Transverse colon (tissue), 4 donors: Measurements from ENCODE around the gene RNF215. TPM values are rescaled to one million over a fixed set of nuclear protein-coding genes. Genes with fewer than 3 reads are reported as not detected.

Experiments used
- DNase-seq: peaks from one replicate; pipeline ENCODE4 v3.0.0-alpha.2; 2019
- H3K27ac ChIP-seq, 4 donors: fragments of 200-600 bp; sonication (generic); 2 replicates each; pipeline ENCODE4 v1.5.1; 2016 to 2018; ENCODE audit warnings: inconsistent platforms in 4 of 4
- H3K27me3 ChIP-seq: fragments of 200-600 bp; sonication (generic); 2 replicates; pipeline ENCODE4 v1.5.1; 2017; ENCODE audit warnings: inconsistent platforms
- H3K36me3 ChIP-seq, 4 donors: fragments of 200-600 bp; sonication (generic); 2 replicates each; pipeline ENCODE4 v1.5.1; 2017 to 2019; ENCODE audit warnings: inconsistent platforms in 4 of 4
- H3K4me1 ChIP-seq, 4 donors: fragments of 200-600 bp; sonication (generic); 2 replicates each; pipeline ENCODE4 v1.5.1; 2017 to 2020; ENCODE audit warnings: inconsistent platforms in 4 of 4
- H3K4me3 ChIP-seq, 4 donors: fragments of 200-600 bp; sonication (generic); 1 replicate in 1 of 4; 2 replicates in 3 of 4; pipeline versions ENCODE4 v1.5.1 to v1.6.1; 2017 to 2019; ENCODE audit warnings: inconsistent platforms in 4 of 4
- H3K9me3 ChIP-seq, 2 donors: fragments of 200-600 bp; sonication (generic); 2 replicates each; pipeline ENCODE4 v1.5.1; 2017 to 2019; ENCODE audit warnings: inconsistent platforms in 2 of 2
- CTCF ChIP-seq, 5 experiments: fragments of 200-600 bp in 3 of 5; fragments of 450-650 bp in 2 of 5; sonication (generic) in 3 of 5; IDR thresholded peaks; 1 replicate in 2 of 5; 2 replicates in 3 of 5; pipeline ENCODE4 v1.5.1; 2016 to 2017; ENCODE audit warnings: antibody characterized with exemption in 5 of 5, inconsistent platforms in 3 of 5, mild to moderate bottlenecking in 2 of 5, moderate library complexity in 1 of 5
- EP300 ChIP-seq: sonication (generic); formaldehyde crosslinking; IDR thresholded peaks from one replicate; pipeline ENCODE4 v1.6.1; 2017; ENCODE audit warnings: antibody characterized with exemption, low read depth
- POLR2A ChIP-seq: fragments of 450-650 bp; IDR thresholded peaks from one replicate; pipeline ENCODE4 v1.6.1; 2016; ENCODE audit warnings: antibody characterized with exemption, mild to moderate bottlenecking, moderate library complexity
- POLR2AphosphoS5 ChIP-seq, 3 donors: sonication (generic); formaldehyde crosslinking; IDR thresholded peaks; one replicate each; pipeline ENCODE4 v1.6.1; 2016; ENCODE audit warnings: antibody characterized with exemption in 3 of 3
- WGBS, 2 donors: methylation state at CpG; one replicate each; pipeline ENCODE4 v1.1.5; 2018; ENCODE audit warnings: low coverage in 1 of 2; 5-methylcytosine and 5-hydroxymethylcytosine counted together
- in situ Hi-C, 4 donors: fragments of 200-750 bp; cut with MboI; loops; one replicate each; pipeline versions ENCODE4 v1.15.0 to v1.15.1; 2017; ENCODE audit warnings: low sequenced_read_pairs in 3 of 4, low pct_ligation_motif_present in 1 of 4, low pct_unique_long_range_greater_than_20kb in 1 of 4
- intact Hi-C: fragments of 100-400 bp; cut with DNase I; formaldehyde crosslinking; loops from one replicate; pipeline ENCODE4 v1.15.1; 2023; ENCODE audit warnings: low total_unique reads
- total RNA-seq, 4 donors: library from RNA; depleted of rRNA; stranded (reverse); fragments of >200 nt; gene quantifications; one replicate each; pipeline ENCODE4 v1.1.0, GENCODE V29; 2016

Gene RNF215
- total RNA-seq, 4 donors from 2014 or later = 3.2 to 65.5 (median 9.8) TPM

DNA sequence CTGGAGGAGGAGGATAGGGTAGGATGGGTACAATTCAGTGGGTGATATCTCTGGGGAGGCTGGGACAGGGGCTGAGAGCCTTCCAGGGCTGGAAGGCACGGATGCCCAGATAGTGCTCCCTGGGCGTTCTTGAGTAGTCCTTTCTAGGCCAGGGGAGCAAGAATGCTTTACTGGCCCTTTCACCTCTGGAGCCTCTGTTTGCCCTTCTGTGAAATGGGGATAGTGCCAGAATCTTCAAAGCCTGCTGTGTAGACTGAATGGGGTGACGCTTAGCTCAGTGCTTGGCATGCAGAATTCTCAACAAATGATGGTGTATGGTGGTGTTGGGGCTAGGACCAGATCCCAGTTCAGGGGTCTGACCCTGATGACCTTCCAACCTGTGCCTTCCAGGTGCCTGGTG lies 46.0 kb upstream of the RNF215 start:
- Histone ChIP-seq H3K36me3 (no peaks in the 10 kb centered on the region), H3K9me3 (no peaks in the 10 kb centered on the region), H3K27ac (no peak overlapping the region), H3K4me1 (peaks cover 0 to 2% (median 0%) of the 10 kb centered on the region in 4 donors), H3K4me3 (no peak overlapping the region), H3K27me3 (no peaks in the 10 kb centered on the region)
- no peak for DNase-seq
- in situ Hi-C loops (no loop called here), intact Hi-C loops (no loop called here)
- TF ChIP-seq CTCF (IDR thresholded peaks at IDR 0.05) (no peak), POLR2A (no peak), EP300 (no peak), POLR2AphosphoS5 (IDR thresholded peaks at IDR 0.05) (no peak)
- WGBS, 2 donors = 80 to 84% methylated on average over 1 to 3 of the region's 3 CpGs

DNA sequence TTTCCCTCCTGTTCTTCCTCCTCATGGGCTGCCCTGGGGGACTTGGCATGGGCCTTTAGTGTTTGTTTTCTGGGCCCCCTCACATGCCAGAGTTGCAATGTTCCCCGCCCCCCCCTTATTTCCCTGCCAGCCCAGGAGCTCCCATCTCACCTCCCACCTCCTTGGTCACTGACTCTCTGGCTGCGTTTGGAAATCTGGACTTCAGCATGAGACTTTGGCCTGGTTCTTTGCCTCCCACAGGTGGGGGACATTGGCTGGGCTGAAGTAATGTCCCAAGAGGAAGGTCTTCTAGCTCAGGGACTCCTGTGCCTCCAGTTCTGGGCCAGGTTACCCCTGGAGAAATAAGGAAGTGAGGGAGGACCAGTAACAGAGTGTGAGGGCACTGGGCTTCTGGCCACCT lies 45.3 kb upstream of the RNF215 start:
- H3K9me3 ChIP-seq = no peaks in the 10 kb centered on the region
- WGBS, 2 donors = 59% methylated on average over 2 of the region's 2 CpGs; no CpG with 5 or more reads in 1 of the 2 donors
- H3K36me3 ChIP-seq = no peaks in the 10 kb centered on the region
- TF ChIP-seq CTCF (IDR thresholded peaks at IDR 0.05) = no peak
- no peak for TF ChIP-seq POLR2A
- no peaks in the 10 kb centered on the region for H3K27me3 ChIP-seq
- in situ Hi-C loops = no loop called here
- intact Hi-C loops = no loop called here
- no peaks in the 10 kb centered on the region for H3K4me1 ChIP-seq
- no peak overlapping the region for H3K27ac ChIP-seq
- DNase-seq = no peak
- H3K4me3 ChIP-seq = no peak overlapping the region

DNA sequence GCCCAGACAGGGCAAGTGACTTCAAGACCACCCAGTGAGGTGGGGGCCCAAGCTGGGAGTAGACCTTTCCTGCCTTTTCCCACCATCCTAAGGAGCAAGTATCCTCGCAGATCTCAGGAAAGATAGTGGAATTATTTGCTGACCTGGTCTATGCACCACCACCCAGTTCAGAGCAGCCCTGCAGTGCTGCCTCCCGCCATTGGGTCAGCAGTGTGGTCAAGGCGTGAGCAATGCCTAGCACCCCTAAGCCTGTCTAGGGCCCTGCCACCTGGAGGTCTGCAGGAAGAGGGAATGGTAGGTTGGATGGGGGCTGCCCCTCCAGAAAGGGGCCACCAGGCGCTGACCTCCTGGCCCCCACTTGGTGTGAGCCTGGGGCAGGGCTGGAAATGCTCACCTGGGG lies 44.9 kb upstream of the RNF215 start:
- no peaks in the 10 kb centered on the region for H3K27me3 ChIP-seq
- WGBS, 2 donors = 95% methylated on average over 4 of the region's 4 CpGs; no CpG with 5 or more reads in 1 of the 2 donors
- H3K9me3 ChIP-seq = no peaks in the 10 kb centered on the region
- H3K27ac ChIP-seq = no peak overlapping the region
- in situ Hi-C loops = no loop called here
- no peak for DNase-seq
- TF ChIP-seq CTCF (IDR thresholded peaks at IDR 0.05) = no peak
- TF ChIP-seq POLR2AphosphoS5 (IDR thresholded peaks at IDR 0.05) = no peak
- TF ChIP-seq POLR2A = no peak
- TF ChIP-seq EP300 = no peak
- no peaks in the 10 kb centered on the region for H3K4me1 ChIP-seq
- no peaks in the 10 kb centered on the region for H3K36me3 ChIP-seq
- no peak overlapping the region for H3K4me3 ChIP-seq
- intact Hi-C loops = no loop called here

- H3K9me3 ChIP-seq = no peaks in the 10 kb centered on the region
- in situ Hi-C loops (no loop called here), intact Hi-C loops (no loop called here)
- H3K4me1 ChIP-seq = peaks cover 0 to 9% (median 4%) of the 10 kb centered on the region in 4 donors
- no peaks in the 10 kb centered on the region for H3K36me3 ChIP-seq
- H3K27ac ChIP-seq = no peak overlapping the region
- 77% methylated on average over 4 of the region's 4 CpGs; no CpG with 5 or more reads in 1 of the 2 donors for WGBS, 2 donors
- TF ChIP-seq POLR2A = no peak
- no peak for TF ChIP-seq CTCF (IDR thresholded peaks at IDR 0.05)
- TF ChIP-seq POLR2AphosphoS5 (IDR thresholded peaks at IDR 0.05) = no peak
- no peak for TF ChIP-seq EP300
- no peaks in the 10 kb centered on the region for H3K27me3 ChIP-seq
- H3K4me3 ChIP-seq = no peak overlapping the region
- no peak for DNase-seq
Observed at GRCh38 chr22:30430933-30431332, 43.7 kb upstream of the RNF215 start.
